GM12878 (cell line): Measurements from ENCODE around the gene PADI3. TPM values are rescaled to one million over a fixed set of nuclear protein-coding genes. Genes with fewer than 3 reads are reported as not detected.

Source experiments
- ATAC-seq: fragments of 200-7000 bp; cut with Tn5 transposase; 3 replicates; pipeline ENCODE4 v1.9.1; 2020; ENCODE audit warnings: mild to moderate bottlenecking, moderate library complexity
- BruUV-seq: library from RNA; stranded (reverse); fragments of 400-500 nt; replicated peaks from 2 replicates; lab custom pipeline; 2021; lab: Mats Ljungman, UMichigan
- CTCF ChIA-PET: fragments of 300-600 bp; sonication (Branson Sonifier 250); formaldehyde crosslinking; extraction: SDS; loops from one replicate; lab custom pipeline; 2021; ENCODE audit warnings: inconsistent platforms; lab: Yijun Ruan, JAX
- POLR2A ChIA-PET: fragments of 350-600 bp; formaldehyde crosslinking; extraction: SDS; loops from one replicate; lab custom pipeline; 2021; ENCODE audit warnings: inconsistent platforms; lab: Charles Lee
- RAD21 ChIA-PET: fragments of 300-600 bp; sonication (Branson Sonifier 250); formaldehyde crosslinking; loops from one replicate; lab custom pipeline; 2023; ENCODE audit warnings: antibody characterized with exemption; ENCODE audit not compliant: unreplicated experiment; lab: Charles Lee
- SMC1A ChIA-PET: fragments of 300-600 bp; sonication (Branson Sonifier 250); formaldehyde crosslinking; loops from one replicate; lab custom pipeline; 2023; ENCODE audit not compliant: unreplicated experiment, uncharacterized antibody; lab: Charles Lee
- DNase-seq: peaks from one replicate; pipeline ENCODE4 v3.0.0-alpha.2; 2011; ENCODE audit warnings: low read depth, low spot score
- FAIRE-seq: peaks from 3 replicates; lab custom pipeline; 2011; peaks lifted over from hg19 to GRCh38; lab: Jason Lieb, UNC
- H2AFZ ChIP-seq: 2 replicates; pipeline ENCODE4 v1.6.0; 2011; ENCODE audit warnings: low read depth, low read length, control low read depth; ENCODE audit not compliant: control insufficient read depth
- H3K27ac ChIP-seq: 2 replicates; pipeline ENCODE4 v1.5.1; 2011; ENCODE audit warnings: control low read depth; ENCODE audit not compliant: control insufficient read depth, insufficient read depth
- H3K27me3 ChIP-seq, 2 experiments: replicated peaks in 1 of 2; 2 replicates each; pipeline versions ENCODE4 v1.6.0 to v1.6.1; 2011; ENCODE audit warnings: low read length in 1 of 2; ENCODE audit not compliant: control insufficient read depth in 2 of 2, insufficient read depth in 2 of 2
- H3K36me3 ChIP-seq, 2 experiments: 2 replicates each; pipeline ENCODE4 v1.5.1; 2011; ENCODE audit warnings: low read length in 1 of 2; ENCODE audit not compliant: control insufficient read depth in 2 of 2, insufficient read depth in 2 of 2
- H3K4me1 ChIP-seq: 2 replicates; pipeline ENCODE4 v1.6.1; 2011; ENCODE audit warnings: mild to moderate bottlenecking, low read length, moderate library complexity, mixed read lengths; ENCODE audit not compliant: control insufficient read depth, insufficient read depth
- H3K4me2 ChIP-seq: 2 replicates; pipeline ENCODE4 v1.6.0; 2011; ENCODE audit warnings: control low read depth; ENCODE audit not compliant: control insufficient read depth, insufficient read depth
- H3K4me3 ChIP-seq: fragments of 200-600 bp; sonication (generic); 2 replicates; pipeline ENCODE4 v1.5.1; 2016
- H3K79me2 ChIP-seq: 2 replicates; pipeline ENCODE4 v1.6.0; 2011; ENCODE audit warnings: low read length; ENCODE audit not compliant: control insufficient read depth, insufficient read depth
- H3K9ac ChIP-seq: 2 replicates; pipeline ENCODE4 v1.8.0; 2011; ENCODE audit warnings: low read length, control low read depth, mixed read lengths; ENCODE audit not compliant: control insufficient read depth, insufficient read depth
- H3K9me3 ChIP-seq: replicated peaks from 3 replicates; pipeline ENCODE4 v1.5.1; 2011; ENCODE audit warnings: mild to moderate bottlenecking, low read length; ENCODE audit not compliant: control insufficient read depth, insufficient read depth
- H4K20me1 ChIP-seq: 2 replicates; pipeline ENCODE4 v1.6.0; 2011; ENCODE audit not compliant: control insufficient read depth, insufficient read depth
- CREM ChIP-seq: IDR thresholded peaks from 2 replicates; pipeline ENCODE4 v1.6.1; 2014; ENCODE audit warnings: antibody characterized with exemption, low read depth
- ESRRA ChIP-seq: IDR thresholded peaks from 2 replicates; pipeline ENCODE4 v1.6.1; 2012; ENCODE audit warnings: mild to moderate bottlenecking, low read length, improper control_type of control experiment
- PAX5 ChIP-seq: IDR thresholded peaks from 2 replicates; pipeline ENCODE4 v1.6.1; 2011; ENCODE audit warnings: low read depth, low read length, borderline replicate concordance
- SMAD1 ChIP-seq: fragments of 450-650 bp; IDR thresholded peaks from 2 replicates; pipeline ENCODE4 v1.6.1; 2018; ENCODE audit warnings: mild to moderate bottlenecking, low read depth; ENCODE audit not compliant: partially characterized antibody
- ZBED1 ChIP-seq: IDR thresholded peaks from 2 replicates; pipeline ENCODE4 v1.6.1; 2016; ENCODE audit warnings: borderline replicate concordance
- WGBS: methylation state at CpG from one replicate; pipeline ENCODE4 v1.1.6; 2016; ENCODE audit warnings: low lambda C conversion rate; ENCODE audit not compliant: insufficient replicate concordance, insufficient coverage; ENCODE audit errors: missing lambda C conversion rate; 5-methylcytosine and 5-hydroxymethylcytosine counted together
- in situ Hi-C: fragments of 300-500 bp; cut with MboI; formaldehyde crosslinking; loops from 9 replicates; pipeline ENCODE4 v1.14.3; 2018; ENCODE audit warnings: mixed read lengths
- intact Hi-C: fragments of 100-400 bp; cut with micrococcal nuclease; formaldehyde crosslinking; loops from one replicate; pipeline ENCODE4 v1.14.2; 2022; ENCODE audit not compliant: unreplicated experiment
- polyA plus RNA-seq, 11 experiments: library from polyadenylated mRNA; depleted of rRNA in 4 of 11; unstranded in 6 of 11; stranded (reverse) in 5 of 11; fragments of >200 nt; fragmentation: Nextera tagmentation in 4 of 11; fragmentation: Illumina TruSeq in 1 of 11; extraction: Ambion mirVana in 4 of 11; extraction: Trizol in 1 of 11; gene quantifications; 1 replicate in 1 of 11; 2 replicates in 10 of 11; pipeline versions ENCODE4 v1.2.1 to v1.2.3, GENCODE V29; 2011 to 2016; ENCODE audit warnings: inconsistent platforms in 2 of 11, missing spikeins in 2 of 11, low read depth in 1 of 11
- total RNA-seq, 4 experiments: library from RNA; depleted of rRNA in 3 of 4; stranded (reverse); fragments of >200 nt in 3 of 4; fragmentation: Illumina TruSeq in 1 of 4; extraction: Trizol in 1 of 4; gene quantifications; 2 replicates each; pipeline versions ENCODE4 v1.2.1 to v1.2.3, GENCODE V29; 2013 to 2021
- TF ChIP-seq, protein P1 (sequence below): fragments of 150-350 bp; IDR thresholded peaks from 2 replicates; pipeline ENCODE4 v1.6.1; 2014; ENCODE audit warnings: mild to moderate bottlenecking, low read depth, low read length
- TF ChIP-seq, protein P2 (sequence below): IDR thresholded peaks from 2 replicates; pipeline ENCODE4 v1.6.1; 2012; ENCODE audit warnings: low read depth, low read length, improper control_type of control experiment

Gene PADI3
- total and polyA plus RNA-seq, 10 of the 15 experiments (the other 5 are each of a cell fraction or from before 2014, with no cell fraction given): 0.01 TPM; not detected in 9

DNA sequence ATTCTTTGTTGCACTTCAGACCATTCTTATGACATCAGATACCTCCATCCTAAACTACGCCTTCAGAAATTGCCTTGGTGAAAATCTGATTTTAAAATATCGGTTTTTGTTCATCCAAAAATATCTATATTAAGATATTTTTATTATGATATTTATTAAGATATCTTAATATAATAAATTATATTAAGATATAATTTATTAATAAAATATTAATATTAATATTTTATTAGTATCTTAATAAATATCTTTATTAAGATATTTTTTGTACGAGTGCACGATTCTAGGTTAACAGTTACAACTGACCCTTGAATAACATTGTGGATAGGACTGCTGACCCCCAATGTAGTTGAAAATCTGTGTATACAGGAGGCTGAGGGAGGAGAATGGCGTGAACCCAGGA lies 80.0 kb downstream of the PADI3 start (continued):
- TF ChIP-seq, protein P1, sequence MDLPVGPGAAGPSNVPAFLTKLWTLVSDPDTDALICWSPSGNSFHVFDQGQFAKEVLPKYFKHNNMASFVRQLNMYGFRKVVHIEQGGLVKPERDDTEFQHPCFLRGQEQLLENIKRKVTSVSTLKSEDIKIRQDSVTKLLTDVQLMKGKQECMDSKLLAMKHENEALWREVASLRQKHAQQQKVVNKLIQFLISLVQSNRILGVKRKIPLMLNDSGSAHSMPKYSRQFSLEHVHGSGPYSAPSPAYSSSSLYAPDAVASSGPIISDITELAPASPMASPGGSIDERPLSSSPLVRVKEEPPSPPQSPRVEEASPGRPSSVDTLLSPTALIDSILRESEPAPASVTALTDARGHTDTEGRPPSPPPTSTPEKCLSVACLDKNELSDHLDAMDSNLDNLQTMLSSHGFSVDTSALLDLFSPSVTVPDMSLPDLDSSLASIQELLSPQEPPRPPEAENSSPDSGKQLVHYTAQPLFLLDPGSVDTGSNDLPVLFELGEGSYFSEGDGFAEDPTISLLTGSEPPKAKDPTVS: no peak
- no peak for TF ChIP-seq SMAD1
- no peak for TF ChIP-seq PAX5
- TF ChIP-seq ZBED1: no peak
- TF ChIP-seq ESRRA: no peak

DNA sequence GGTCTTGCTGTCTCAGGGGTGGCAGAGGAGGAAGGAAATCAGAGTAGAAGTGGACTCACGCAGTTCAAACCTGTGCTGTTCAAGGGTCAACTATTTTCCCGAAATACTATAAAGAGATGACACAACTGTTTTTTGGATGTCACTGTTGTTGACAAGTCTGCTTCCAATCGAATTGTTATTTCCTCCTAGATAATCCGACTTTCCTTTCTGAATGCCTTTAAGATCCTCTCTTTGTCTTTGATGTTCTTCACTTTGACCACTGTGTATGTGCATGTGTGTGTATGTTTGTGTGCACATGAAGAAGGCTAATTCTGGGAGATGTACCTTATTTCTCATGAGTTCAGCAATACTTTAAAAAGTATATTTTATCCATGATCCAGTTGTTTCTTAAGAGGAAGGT lies 80.7 kb downstream of the PADI3 start:
- FAIRE-seq: no peak
- Histone ChIP-seq H3K4me2 (no peak overlapping the region), H4K20me1 (no peaks in the 10 kb centered on the region), H3K9ac (no peak overlapping the region), H3K27me3 (peaks cover 0 to 8% of the 10 kb centered on the region in 2 experiments; a peak in 2 of 4 replicates), H3K4me1 (no peaks in the 10 kb centered on the region), H3K79me2 (no peaks in the 10 kb centered on the region), H3K9me3 (no peaks in the 10 kb centered on the region; the same call in 2 of the 3 replicates), H3K36me3 (no peaks in the 10 kb centered on the region), H3K27ac (no peak overlapping the region), H3K4me3 (no peak overlapping the region), H2AFZ (no peak overlapping the region)
- DNase-seq: no peak
- ChIA-PET SMC1A (no interaction called here), CTCF (no interaction called here), POLR2A (interaction anchor here (0.6 kb wide), 1 partner anchor 205 kb away, joined by 3 read pairs; no protein-coding TSS in a partner anchor), RAD21 (no interaction called here)
- TF ChIP-seq, protein P2, sequence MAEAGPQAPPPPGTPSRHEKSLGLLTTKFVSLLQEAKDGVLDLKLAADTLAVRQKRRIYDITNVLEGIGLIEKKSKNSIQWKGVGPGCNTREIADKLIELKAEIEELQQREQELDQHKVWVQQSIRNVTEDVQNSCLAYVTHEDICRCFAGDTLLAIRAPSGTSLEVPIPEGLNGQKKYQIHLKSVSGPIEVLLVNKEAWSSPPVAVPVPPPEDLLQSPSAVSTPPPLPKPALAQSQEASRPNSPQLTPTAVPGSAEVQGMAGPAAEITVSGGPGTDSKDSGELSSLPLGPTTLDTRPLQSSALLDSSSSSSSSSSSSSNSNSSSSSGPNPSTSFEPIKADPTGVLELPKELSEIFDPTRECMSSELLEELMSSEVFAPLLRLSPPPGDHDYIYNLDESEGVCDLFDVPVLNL: no peak
- no peak for TF ChIP-seq CREM
- in situ Hi-C loops: loop anchor here (5.0 kb wide), 1 partner anchor 212 kb away; the partner anchor contains the start of gene PADI2
- BruUV-seq: no TSS peak
- intact Hi-C loops: loop anchor here (10.0 kb wide), 1 partner anchor 95 kb away; no protein-coding TSS in a partner anchor
- ATAC-seq: no peak
- 52% methylated on average over 4 of the region's 4 CpGs for WGBS
